H1 (cell line): Measurements from ENCODE around the gene NOL3. TPM values are rescaled to one million over a fixed set of nuclear protein-coding genes. Genes with fewer than 3 reads are reported as not detected.
"Not testable (repeated sequence)": the region's sequence is repeated elsewhere in the genome, so short reads cannot be mapped to it uniquely, and the experiment has no call there.

ENCODE experiments used
- CTCF ChIA-PET: fragments of 300-600 bp; sonication (Branson Sonifier 250); formaldehyde crosslinking; loops from one replicate; lab custom pipeline; 2021; ENCODE audit not compliant: partially characterized antibody; lab: Charles Lee
- POLR2A ChIA-PET: fragments of 300-600 bp; sonication (Branson Sonifier 250); formaldehyde crosslinking; loops from one replicate; lab custom pipeline; 2021; ENCODE audit warnings: inconsistent platforms; ENCODE audit not compliant: partially characterized antibody; lab: Charles Lee
- DNase-seq, 2 experiments: peaks; one replicate each; pipeline versions ENCODE4 v3.0.0 to v3.0.0-alpha.2; 2010 to 2022; ENCODE audit warnings: low spot score in 2 of 2, low read depth in 1 of 2, mixed read lengths in 1 of 2
- FAIRE-seq: peaks from 2 replicates; lab custom pipeline; 2011; peaks lifted over from hg19 to GRCh38; lab: Jason Lieb, UNC
- H2AFZ ChIP-seq: 2 replicates; pipeline ENCODE4 v1.8.1; 2012; ENCODE audit warnings: low read length, inconsistent platforms
- H2AK5ac ChIP-seq: 2 replicates; pipeline ENCODE4 v1.6.1; 2013; ENCODE audit warnings: low read depth, low read length
- H2BK120ac ChIP-seq: replicated peaks from 2 replicates; pipeline ENCODE3; 2013; ENCODE audit warnings: low read depth, low read length, inconsistent platforms
- H2BK12ac ChIP-seq: 2 replicates; pipeline ENCODE4 v1.6.1; 2013; ENCODE audit warnings: low read depth, low read length
- H2BK15ac ChIP-seq: 2 replicates; pipeline ENCODE4 v1.6.1; 2013; ENCODE audit warnings: low read length
- H2BK20ac ChIP-seq: 2 replicates; pipeline ENCODE4 v1.6.1; 2013; ENCODE audit warnings: low read length
- H2BK5ac ChIP-seq: 2 replicates; pipeline ENCODE4 v1.6.1; 2013; ENCODE audit warnings: low read depth, low read length
- H3K14ac ChIP-seq: 2 replicates; pipeline ENCODE4 v1.6.1; 2013; ENCODE audit warnings: inconsistent platforms; ENCODE audit not compliant: insufficient read length
- H3K18ac ChIP-seq: 2 replicates; pipeline ENCODE4 v1.6.1; 2013; ENCODE audit warnings: low read length; ENCODE audit errors: extremely low read depth
- H3K23ac ChIP-seq: 2 replicates; pipeline ENCODE4 v1.6.1; 2013; ENCODE audit warnings: inconsistent platforms; ENCODE audit not compliant: insufficient read length
- H3K23me2 ChIP-seq: 2 replicates; pipeline ENCODE4 v1.6.1; 2013; ENCODE audit warnings: low read depth, low read length
- H3K27ac ChIP-seq: 2 replicates; pipeline ENCODE4 v1.6.1; 2011; ENCODE audit warnings: low read depth, low read length, inconsistent platforms
- H3K27me3 ChIP-seq, 4 experiments: replicated peaks in 1 of 4; 1 replicate in 1 of 4; 2 replicates in 3 of 4; pipeline versions ENCODE4 v1.6.1 to v1.8.1; 2011 to 2013; ENCODE audit warnings: low read length in 3 of 4, mild to moderate bottlenecking in 3 of 4, inconsistent platforms in 2 of 4, mixed read lengths in 2 of 4, moderate library complexity in 1 of 4; ENCODE audit not compliant: control insufficient read depth in 3 of 4, insufficient read depth in 3 of 4; ENCODE audit errors: extremely low read depth in 1 of 4
- H3K36me3 ChIP-seq, 4 experiments: 2 replicates each; pipeline versions ENCODE4 v1.6.1 to v1.8.1; 2011 to 2013; ENCODE audit warnings: mild to moderate bottlenecking in 4 of 4, low read length in 3 of 4, moderate library complexity in 2 of 4, control low read depth in 1 of 4, inconsistent platforms in 1 of 4; ENCODE audit not compliant: insufficient read depth in 4 of 4, control insufficient read depth in 2 of 4
- H3K4ac ChIP-seq: replicated peaks from 2 replicates; pipeline ENCODE3; 2013; ENCODE audit warnings: low read length, low read depth, mixed read lengths, inconsistent platforms; ENCODE audit not compliant: insufficient read length
- H3K4me1 ChIP-seq, 4 experiments: replicated peaks in 1 of 4; 1 replicate in 1 of 4; 2 replicates in 3 of 4; pipeline versions ENCODE4 v1.6.1 to v1.8.1; 2011 to 2013; ENCODE audit warnings: low read length in 3 of 4, inconsistent platforms in 2 of 4, mixed read lengths in 1 of 4; ENCODE audit not compliant: insufficient read depth in 4 of 4, control insufficient read depth in 3 of 4
- H3K4me2 ChIP-seq, 2 experiments: 2 replicates each; pipeline versions ENCODE4 v1.6.1 to v1.8.1; 2011 to 2013; ENCODE audit warnings: low read depth in 2 of 2, low read length in 2 of 2, control low read depth in 1 of 2, inconsistent platforms in 1 of 2, mild to moderate bottlenecking in 1 of 2; ENCODE audit not compliant: insufficient read depth in 1 of 2
- H3K4me3 ChIP-seq, 4 experiments: fragments of 200-600, 300-600 bp in 1 of 4; sonication (generic), shearing (Covaris generic), sonication (Bioruptor Twin) in 1 of 4; 2 replicates each; pipeline versions ENCODE4 v1.5.1 to v1.8.1; 2011 to 2016; ENCODE audit warnings: low read length in 4 of 4, low read depth in 3 of 4, control low read depth in 2 of 4, inconsistent platforms in 2 of 4, mild to moderate bottlenecking in 2 of 4, mixed read lengths in 1 of 4, moderate library complexity in 1 of 4; ENCODE audit not compliant: insufficient read depth in 2 of 4; ENCODE audit errors: extremely low read depth in 1 of 4
- H3K56ac ChIP-seq: replicated peaks from 2 replicates; pipeline ENCODE3; 2013; ENCODE audit warnings: low read depth, mild to moderate bottlenecking, mixed read lengths, low read length, inconsistent platforms; ENCODE audit not compliant: insufficient read length
- H3K79me1 ChIP-seq: 2 replicates; pipeline ENCODE4 v1.6.1; 2013; ENCODE audit warnings: low read depth, low read length, control low read depth
- H3K79me2 ChIP-seq, 2 experiments: 2 replicates each; pipeline versions ENCODE4 v1.6.1 to v1.8.1; 2012 to 2013; ENCODE audit warnings: low read length in 2 of 2, mild to moderate bottlenecking in 2 of 2, inconsistent platforms in 1 of 2; ENCODE audit not compliant: insufficient read depth in 2 of 2, control insufficient read depth in 1 of 2
- H3K9ac ChIP-seq, 4 experiments: replicated peaks in 1 of 4; 1 replicate in 1 of 4; 2 replicates in 3 of 4; pipeline versions ENCODE4 v1.6.1 to v1.8.1; 2011 to 2013; ENCODE audit warnings: low read depth in 3 of 4, low read length in 3 of 4, control low read depth in 2 of 4, mild to moderate bottlenecking in 2 of 4, moderate library complexity in 2 of 4, inconsistent platforms in 1 of 4; ENCODE audit errors: extremely low read depth in 1 of 4
- H3K9me3 ChIP-seq, 2 experiments: 2 replicates each; pipeline versions ENCODE4 v1.6.1 to v1.8.1; 2012 to 2013; ENCODE audit warnings: mild to moderate bottlenecking in 2 of 2, moderate library complexity in 2 of 2, control low read depth in 1 of 2, inconsistent platforms in 1 of 2, low read depth in 1 of 2, low read length in 1 of 2, mixed read lengths in 1 of 2; ENCODE audit not compliant: insufficient read depth in 2 of 2
- H4K20me1 ChIP-seq, 2 experiments: replicated peaks in 1 of 2; 2 replicates each; pipeline versions ENCODE3 to v1.8.1; 2011 to 2013; ENCODE audit warnings: inconsistent platforms in 2 of 2, low read length in 2 of 2, mild to moderate bottlenecking in 1 of 2; ENCODE audit not compliant: insufficient read depth in 2 of 2, control insufficient read depth in 1 of 2
- H4K5ac ChIP-seq: 2 replicates; pipeline ENCODE4 v1.6.1; 2013; ENCODE audit warnings: low read length, low read depth, mixed read lengths, inconsistent platforms; ENCODE audit not compliant: insufficient read length
- H4K8ac ChIP-seq: 2 replicates; pipeline ENCODE4 v1.8.0; 2013; ENCODE audit warnings: mild to moderate bottlenecking, moderate library complexity, low read length, inconsistent platforms; ENCODE audit not compliant: insufficient read depth; ENCODE audit errors: extremely low read depth
- H4K91ac ChIP-seq: replicated peaks from 2 replicates; pipeline ENCODE3; 2013; ENCODE audit warnings: low read length, mixed read lengths, inconsistent platforms; ENCODE audit not compliant: insufficient read length
- ATF3 ChIP-seq: IDR thresholded peaks from 2 replicates; pipeline ENCODE4 v1.6.1; 2011; ENCODE audit warnings: low read depth, mild to moderate bottlenecking, low read length; ENCODE audit not compliant: insufficient read depth
- BACH1 ChIP-seq: IDR thresholded peaks from 2 replicates; pipeline ENCODE4 v1.6.1; 2012; ENCODE audit warnings: low read length, improper control_type of control experiment
- NANOG ChIP-seq: IDR thresholded peaks from 2 replicates; pipeline ENCODE4 v1.6.1; 2011; ENCODE audit warnings: low read length, low read depth, mild to moderate bottlenecking, inconsistent platforms; ENCODE audit not compliant: insufficient read depth, poor library complexity, severe bottlenecking
- SRF ChIP-seq: IDR thresholded peaks from 2 replicates; pipeline ENCODE4 v1.6.1; 2011; ENCODE audit warnings: mild to moderate bottlenecking, low read depth, low read length, moderate library complexity
- WGBS, 2 experiments: shearing (Covaris generic) in 1 of 2; methylation state at CpG; one replicate each; pipeline versions ENCODE4 v1.1.6 to v1.1.7; 2013 to 2015; ENCODE audit warnings: low lambda C conversion rate in 2 of 2, mixed read lengths in 2 of 2, inconsistent platforms in 1 of 2, low coverage in 1 of 2, missing lambda C conversion rate in 1 of 2; ENCODE audit not compliant: insufficient replicate concordance in 2 of 2, insufficient coverage in 1 of 2, insufficient read length in 1 of 2; ENCODE audit errors: extremely low coverage in 1 of 2, missing lambda C conversion rate in 1 of 2; 5-methylcytosine and 5-hydroxymethylcytosine counted together
- polyA plus RNA-seq, 7 experiments: library from polyadenylated mRNA; depleted of rRNA in 3 of 7; stranded (reverse) in 5 of 7; unstranded in 2 of 7; fragments of >200 nt in 5 of 7; fragments of 200-250 nt in 2 of 7; gene quantifications; 1 replicate in 5 of 7; 2 replicates in 1 of 7; 4 replicates in 1 of 7; pipeline versions ENCODE4 v1.2.1 to v1.2.3, GENCODE V29; 2011 to 2013; ENCODE audit warnings: missing spikeins in 2 of 7, mixed read lengths in 2 of 7
- total RNA-seq: library from RNA; stranded (reverse); fragmentation: NEBNext Ultra II Directional; extraction: Animal tissue kit (Norgen Biotek cat#: 25700); gene quantifications from 2 replicates; pipeline ENCODE4 v1.2.1, GENCODE V29; 2021

Gene NOL3
- total and polyA plus RNA-seq, 2 of the 8 experiments (the other 6 are each of a cell fraction or from before 2014, with no cell fraction given), result 2.2 to 4.6 TPM

GRCh38 chr16:67170168-67170948, at the start of gene NOL3 (continued):
- TF ChIP-seq BACH1 (0 out of 2 replicates have a peak, but pooled peaks have one; percentile 9), SRF (no peak), NANOG (no peak), ATF3 (no peak)

- H3K79me1 ChIP-seq, H3K4ac ChIP-seq, H2AFZ ChIP-seq, H3K18ac ChIP-seq, H3K14ac ChIP-seq, H3K4me2 ChIP-seq, CTCF ChIA-PET, POLR2A ChIA-PET, H3K56ac ChIP-seq, H3K79me2 ChIP-seq, H4K20me1 ChIP-seq, H4K8ac ChIP-seq, FAIRE-seq, H2BK15ac ChIP-seq, H3K4me3 ChIP-seq, DNase-seq, H2BK5ac ChIP-seq, H3K9ac ChIP-seq, H3K4me1 ChIP-seq, H2BK120ac ChIP-seq, H2BK12ac ChIP-seq, H3K9me3 ChIP-seq, H3K23ac ChIP-seq, H4K5ac ChIP-seq, H4K91ac ChIP-seq, H3K27ac ChIP-seq, H3K27me3 ChIP-seq, H2AK5ac ChIP-seq, H2BK20ac ChIP-seq, H3K23me2 ChIP-seq: not testable (repeated sequence)
- WGBS, 2 experiments, result 94% methylated on average over 5 of the region's 5 CpGs; no CpG with 5 or more reads in 1 of the 2 experiments
- peaks cover 0 to 14% (median 8%) of the 10 kb centered on the region in 4 experiments; a peak in 5 of 8 replicates for H3K36me3 ChIP-seq
Measured at GRCh38 chr16:67122799-67123198, 47.5 kb upstream of the NOL3 start.
